Activated CD4-positive, alpha-beta memory T cell treated with anti-CD3 and anti-CD28 coated beads for 36 hours (primary cell): ENCODE results near the gene HDGFL1. TPM values are rescaled to one million over a fixed set of nuclear protein-coding genes. Genes with fewer than 3 reads are reported as not detected.

Experiments used
- CTCF ChIA-PET: fragments of 350-600 bp; sonication (Branson Sonifier 250); formaldehyde crosslinking; loops from one replicate; lab custom pipeline; 2021; ENCODE audit warnings: antibody characterized with exemption, inconsistent platforms; lab: Charles Lee
- POLR2A ChIA-PET: fragments of 350-600 bp; sonication (Branson Sonifier 250); formaldehyde crosslinking; loops from one replicate; lab custom pipeline; 2021; ENCODE audit warnings: antibody characterized with exemption; lab: Charles Lee
- DNase-seq: peaks from one replicate; pipeline ENCODE4 v3.0.0-alpha.2; 2020
- H3K27ac Mint-ChIP-seq: one replicate; pipeline ENCODE4 v1.8.0; 2021; ENCODE audit warnings: mixed read lengths
- H3K27me3 Mint-ChIP-seq: one replicate; pipeline ENCODE4 v1.8.0; 2021; ENCODE audit warnings: mixed read lengths
- H3K36me3 Mint-ChIP-seq: one replicate; pipeline ENCODE4 v1.8.0; 2021; ENCODE audit warnings: mixed read lengths
- H3K4me1 Mint-ChIP-seq: one replicate; pipeline ENCODE4 v1.8.0; 2021; ENCODE audit warnings: low read depth, mixed read lengths
- H3K4me3 Mint-ChIP-seq: one replicate; pipeline ENCODE4 v1.8.0; 2021; ENCODE audit warnings: mild to moderate bottlenecking, mixed read lengths
- H3K9me3 Mint-ChIP-seq: one replicate; pipeline ENCODE4 v1.8.0; 2021; ENCODE audit warnings: mixed read lengths
- intact Hi-C: fragments of 100-400 bp; cut with micrococcal nuclease; formaldehyde crosslinking; loops from one replicate; pipeline ENCODE4 v1.15.1; 2023
- total RNA-seq, 2 experiments: library from RNA; stranded (reverse); gene quantifications; one replicate each; pipeline ENCODE4 v1.2.3, GENCODE V29; 2021

The HDGFL1 gene
- total RNA-seq = not detected

- no peaks in the 10 kb centered on the region for H3K4me1 Mint-ChIP-seq
- CTCF ChIA-PET = no interaction called here
- no peaks in the 10 kb centered on the region for H3K36me3 Mint-ChIP-seq
- H3K27ac Mint-ChIP-seq = no peak within 1 kb of the TSS
- POLR2A ChIA-PET = no interaction called here
- H3K27me3 Mint-ChIP-seq = no peaks in the 10 kb centered on the region
- H3K4me3 Mint-ChIP-seq = no peak within 1 kb of the TSS
- intact Hi-C loops = no loop called here
- DNase-seq = no peak
- H3K9me3 Mint-ChIP-seq = peaks cover 5% of the 10 kb centered on the region
Observed at GRCh38 chr6:22569281-22570184, at the start of gene HDGFL1. Gene HDGFL1, plus strand, starts transcription at chr6:22569566. Its CDS starts 10 bp downstream, at chr6:22569576.

DNA sequence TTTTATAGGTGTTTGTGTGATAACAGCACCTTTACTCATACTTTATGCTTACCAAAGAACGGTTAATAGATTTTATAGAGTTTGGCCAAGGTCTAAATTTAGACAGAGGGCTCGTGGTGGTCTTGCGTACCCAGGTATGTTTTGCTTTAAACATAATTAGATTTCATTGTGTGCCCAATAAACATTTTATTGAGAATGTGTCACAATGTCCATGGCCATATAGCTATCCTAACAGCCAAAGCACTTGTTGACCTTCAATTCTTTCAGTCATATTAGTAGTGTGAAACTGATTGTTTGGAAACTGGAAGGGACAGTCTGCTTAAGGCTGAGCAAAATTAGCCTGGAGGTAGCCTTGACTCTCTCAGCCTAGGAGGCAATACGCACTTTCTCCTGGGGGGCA is 48.3 kb upstream of the HDGFL1 start:
- ChIA-PET CTCF (no interaction called here), POLR2A (no interaction called here)
- no peaks in the 10 kb centered on the region for H3K36me3 Mint-ChIP-seq
- no peak for DNase-seq
- no peak overlapping the region for H3K27ac Mint-ChIP-seq
- H3K9me3 Mint-ChIP-seq = peaks cover 12% of the 10 kb centered on the region
- no peaks in the 10 kb centered on the region for H3K4me1 Mint-ChIP-seq
- intact Hi-C loops = no loop called here
- no peak overlapping the region for H3K4me3 Mint-ChIP-seq
- no peaks in the 10 kb centered on the region for H3K27me3 Mint-ChIP-seq

DNA sequence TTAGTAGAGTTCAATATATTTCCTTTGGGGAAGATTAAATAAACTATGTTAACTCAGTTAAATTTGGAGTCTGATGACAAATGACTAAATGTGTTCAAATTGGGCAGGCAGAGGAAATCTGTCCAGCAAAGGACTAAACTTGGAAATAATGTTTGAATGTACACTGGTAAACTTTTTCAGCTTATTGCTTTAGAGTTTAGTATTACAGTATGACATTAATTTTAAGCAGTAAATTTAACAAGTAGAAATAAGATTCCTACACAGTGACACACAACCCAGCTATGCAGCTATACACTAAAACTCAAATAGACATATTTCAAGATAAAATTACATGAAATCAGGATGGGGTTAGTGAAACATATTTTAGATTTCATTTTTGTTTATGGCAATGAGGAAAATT is 42.6 kb upstream of the HDGFL1 start:
- POLR2A ChIA-PET = no interaction called here
- Mint-ChIP-seq H3K4me3 (no peak overlapping the region), H3K27me3 (no peaks in the 10 kb centered on the region), H3K27ac (no peak overlapping the region), H3K9me3 (peaks cover 12% of the 10 kb centered on the region), H3K36me3 (no peaks in the 10 kb centered on the region), H3K4me1 (no peaks in the 10 kb centered on the region)
- intact Hi-C loops = no loop called here
- CTCF ChIA-PET = no interaction called here
- DNase-seq = no peak

- Mint-ChIP-seq H3K36me3 (no peaks in the 10 kb centered on the region), H3K27ac (no peak overlapping the region), H3K9me3 (peaks cover 5% of the 10 kb centered on the region), H3K27me3 (no peaks in the 10 kb centered on the region), H3K4me3 (no peak overlapping the region), H3K4me1 (no peaks in the 10 kb centered on the region)
- ChIA-PET CTCF (no interaction called here), POLR2A (no interaction called here)
- intact Hi-C loops = no loop called here
- DNase-seq = no peak
Observed at GRCh38 chr6:22529866-22530265, 39.5 kb upstream of the HDGFL1 start.

DNA sequence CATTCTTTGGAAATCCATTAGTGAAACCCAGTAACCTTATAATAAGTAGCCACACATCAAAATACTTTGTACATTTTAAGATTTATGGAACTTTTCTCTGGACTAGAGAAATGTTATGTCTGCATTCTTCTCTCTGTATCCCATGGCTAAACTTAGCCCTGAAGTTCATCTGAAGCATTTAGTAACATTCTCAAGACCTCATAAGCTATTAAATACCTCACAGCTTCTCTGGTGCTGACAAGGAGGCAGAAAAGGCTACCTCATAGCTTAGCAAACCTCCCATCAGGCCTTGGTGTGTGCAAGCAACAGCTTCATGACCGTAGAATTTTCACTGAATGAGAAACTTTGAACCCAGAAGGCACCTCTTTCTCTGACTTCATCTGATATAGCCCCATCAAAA is 38.9 kb upstream of the HDGFL1 start:
- no peak for DNase-seq
- Mint-ChIP-seq H3K27me3 (no peaks in the 10 kb centered on the region), H3K9me3 (peaks cover 5% of the 10 kb centered on the region), H3K27ac (no peak overlapping the region), H3K4me3 (no peak overlapping the region), H3K4me1 (no peaks in the 10 kb centered on the region), H3K36me3 (no peaks in the 10 kb centered on the region)
- POLR2A ChIA-PET = no interaction called here
- intact Hi-C loops = no loop called here
- CTCF ChIA-PET = no interaction called here

DNA sequence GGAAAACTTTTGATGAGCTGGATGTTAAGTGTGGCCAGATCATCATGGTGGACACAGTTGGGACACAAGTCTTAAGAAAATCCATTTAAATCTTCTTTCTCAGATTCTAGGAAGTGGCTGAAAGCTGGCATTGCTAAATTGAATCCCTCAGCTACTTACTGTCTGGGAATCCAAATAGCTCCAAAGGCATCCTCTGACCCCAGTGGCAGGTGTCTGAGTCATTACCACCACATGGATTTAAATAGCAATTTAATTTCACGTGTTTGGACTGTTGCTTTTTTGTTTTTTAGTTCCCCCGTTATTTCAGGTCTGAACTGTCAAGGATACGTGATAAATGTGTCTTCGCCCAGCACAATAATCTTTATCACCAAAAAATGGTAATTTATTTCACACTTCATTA is 33.2 kb upstream of the HDGFL1 start:
- Mint-ChIP-seq H3K4me1 (no peaks in the 10 kb centered on the region), H3K9me3 (peaks cover 8% of the 10 kb centered on the region), H3K27me3 (no peaks in the 10 kb centered on the region), H3K36me3 (no peaks in the 10 kb centered on the region), H3K27ac (no peak overlapping the region), H3K4me3 (no peak overlapping the region)
- intact Hi-C loops = no loop called here
- POLR2A ChIA-PET = no interaction called here
- CTCF ChIA-PET = no interaction called here
- DNase-seq = no peak

GRCh38 chr6:22544476-22544875 is 24.9 kb upstream of the HDGFL1 start:
- ChIA-PET POLR2A (no interaction called here), CTCF (no interaction called here)
- no peak for DNase-seq
- intact Hi-C loops = no loop called here
- Mint-ChIP-seq H3K27ac (no peak overlapping the region), H3K9me3 (peaks cover 2% of the 10 kb centered on the region), H3K27me3 (no peaks in the 10 kb centered on the region), H3K4me3 (no peak overlapping the region), H3K36me3 (no peaks in the 10 kb centered on the region), H3K4me1 (no peaks in the 10 kb centered on the region)

GRCh38 chr6:22545051-22545450 is 24.3 kb upstream of the HDGFL1 start:
- ChIA-PET CTCF (no interaction called here), POLR2A (no interaction called here)
- Mint-ChIP-seq H3K27ac (no peak overlapping the region), H3K4me3 (no peak overlapping the region), H3K9me3 (peaks cover 2% of the 10 kb centered on the region), H3K4me1 (no peaks in the 10 kb centered on the region), H3K27me3 (no peaks in the 10 kb centered on the region), H3K36me3 (no peaks in the 10 kb centered on the region)
- intact Hi-C loops = no loop called here
- no peak for DNase-seq

DNA sequence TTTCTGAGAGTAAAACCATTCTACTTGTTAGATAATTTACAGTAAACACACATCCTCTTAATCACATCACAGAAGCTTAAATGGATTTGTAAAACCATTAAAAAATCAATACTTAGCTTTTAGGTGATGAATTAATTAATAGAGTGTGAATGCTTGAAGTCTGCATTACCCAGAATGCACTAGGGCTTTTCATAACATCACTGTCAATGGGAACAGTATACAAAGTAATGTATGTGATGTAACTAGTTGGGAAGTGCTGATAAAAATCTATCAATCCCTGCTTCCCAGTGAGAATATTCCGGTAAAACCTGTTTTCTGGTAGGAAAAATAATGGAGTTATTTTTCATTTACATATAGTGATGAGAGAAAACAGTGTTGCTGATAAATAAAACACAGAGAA is 23.1 kb upstream of the HDGFL1 start:
- CTCF ChIA-PET = no interaction called here
- no peak overlapping the region for H3K27ac Mint-ChIP-seq
- intact Hi-C loops = no loop called here
- H3K4me1 Mint-ChIP-seq = no peaks in the 10 kb centered on the region
- POLR2A ChIA-PET = no interaction called here
- no peak for DNase-seq
- no peaks in the 10 kb centered on the region for H3K36me3 Mint-ChIP-seq
- no peaks in the 10 kb centered on the region for H3K27me3 Mint-ChIP-seq
- H3K9me3 Mint-ChIP-seq = peaks cover 2% of the 10 kb centered on the region
- no peak overlapping the region for H3K4me3 Mint-ChIP-seq

GRCh38 chr6:22550971-22551670 is 18.2 kb upstream of the HDGFL1 start:
- no peaks in the 10 kb centered on the region for H3K27me3 Mint-ChIP-seq
- H3K4me1 Mint-ChIP-seq = no peaks in the 10 kb centered on the region
- POLR2A ChIA-PET = no interaction called here
- H3K36me3 Mint-ChIP-seq = no peaks in the 10 kb centered on the region
- H3K9me3 Mint-ChIP-seq = no peaks in the 10 kb centered on the region
- CTCF ChIA-PET = no interaction called here
- DNase-seq = no peak
- H3K27ac Mint-ChIP-seq = no peak overlapping the region
- intact Hi-C loops = no loop called here
- H3K4me3 Mint-ChIP-seq = no peak overlapping the region

- POLR2A ChIA-PET = no interaction called here
- no peaks in the 10 kb centered on the region for H3K4me1 Mint-ChIP-seq
- no peaks in the 10 kb centered on the region for H3K36me3 Mint-ChIP-seq
- CTCF ChIA-PET = no interaction called here
- H3K27ac Mint-ChIP-seq = no peak overlapping the region
- no peaks in the 10 kb centered on the region for H3K27me3 Mint-ChIP-seq
- H3K9me3 Mint-ChIP-seq = no peaks in the 10 kb centered on the region
- H3K4me3 Mint-ChIP-seq = no peak overlapping the region
- no peak for DNase-seq
- intact Hi-C loops = no loop called here
Observed at GRCh38 chr6:22556266-22556665, 13.1 kb upstream of the HDGFL1 start.

DNA sequence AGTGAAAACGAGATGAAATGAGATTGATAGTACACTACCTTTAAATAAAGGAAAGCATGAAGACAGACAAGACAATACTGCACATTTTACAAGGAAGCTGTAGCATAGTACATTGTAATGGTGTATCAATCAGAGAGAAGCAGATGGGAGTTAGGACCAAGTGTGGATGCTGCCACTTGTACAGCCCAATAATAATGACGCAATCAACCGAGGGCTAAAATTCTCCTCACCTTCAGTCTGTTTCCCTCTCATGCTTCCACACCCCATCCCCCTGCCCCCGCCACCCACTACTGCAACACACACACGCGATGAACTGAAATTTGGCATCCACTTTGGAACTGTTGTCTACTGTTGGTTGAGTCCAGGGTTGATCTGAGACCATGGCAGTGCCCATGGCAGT is 12.4 kb upstream of the HDGFL1 start:
- CTCF ChIA-PET = no interaction called here
- Mint-ChIP-seq H3K4me3 (no peak overlapping the region), H3K9me3 (no peaks in the 10 kb centered on the region), H3K36me3 (no peaks in the 10 kb centered on the region), H3K4me1 (no peaks in the 10 kb centered on the region), H3K27me3 (no peaks in the 10 kb centered on the region), H3K27ac (no peak overlapping the region)
- no peak for DNase-seq
- intact Hi-C loops = no loop called here
- POLR2A ChIA-PET = no interaction called here
